Esophagus squamous epithelium (tissue), 5 donors: ENCODE results near the gene TCEA2. TPM values are rescaled to one million over a fixed set of nuclear protein-coding genes. Genes with fewer than 3 reads are reported as not detected.

Source experiments
- DNase-seq: peaks from one replicate; lab custom pipeline; 2025; lab: John Stamatoyannopoulos, UW
- H3K27ac ChIP-seq, 4 donors: fragments of 200-600 bp; sonication (generic); one replicate each; pipeline ENCODE4 v1.5.1; 2016 to 2019; ENCODE audit warnings: mild to moderate bottlenecking in 1 of 4
- H3K27me3 ChIP-seq, 4 donors: fragments of 200-600 bp; sonication (generic); 1 replicate in 3 of 4; 2 replicates in 1 of 4; pipeline versions ENCODE4 v1.5.1 to v1.6.0; 2017 to 2021; ENCODE audit warnings: antibody characterized with exemption in 1 of 4
- H3K36me3 ChIP-seq, 3 donors: fragments of 200-600 bp; sonication (generic); one replicate each; pipeline ENCODE4 v1.5.1; 2016 to 2019
- H3K4me1 ChIP-seq, 3 donors: fragments of 200-600 bp; sonication (generic); one replicate each; pipeline ENCODE4 v1.5.1; 2017 to 2019
- H3K4me3 ChIP-seq, 4 donors: fragments of 200-600 bp; sonication (generic); 1 replicate in 3 of 4; 2 replicates in 1 of 4; pipeline ENCODE4 v1.5.1; 2016 to 2019; ENCODE audit warnings: mild to moderate bottlenecking in 2 of 4, moderate library complexity in 1 of 4
- H3K9me3 ChIP-seq, 3 donors: fragments of 200-600 bp; sonication (generic); one replicate each; pipeline ENCODE4 v1.5.1; 2016 to 2019
- CTCF ChIP-seq, 6 experiments: fragments of 450-650 bp in 4 of 6; fragments of 200-600 bp in 2 of 6; sonication (generic) in 2 of 6; IDR thresholded peaks; one replicate each; pipeline ENCODE4 v1.5.1; 2016 to 2019; ENCODE audit warnings: antibody characterized with exemption in 6 of 6, mild to moderate bottlenecking in 4 of 6, moderate library complexity in 4 of 6
- POLR2A ChIP-seq, 4 donors: fragments of 450-650 bp; IDR thresholded peaks; one replicate each; pipeline ENCODE4 v1.6.1; 2017; ENCODE audit warnings: antibody characterized with exemption in 4 of 4, mild to moderate bottlenecking in 4 of 4, moderate library complexity in 3 of 4
- WGBS, 2 donors: methylation state at CpG; one replicate each; pipeline ENCODE4 v1.1.5; 2018; 5-methylcytosine and 5-hydroxymethylcytosine counted together
- intact Hi-C: fragments of 100-400 bp; cut with DNase I; formaldehyde crosslinking; loops from one replicate; pipeline ENCODE4 v1.15.0; 2022
- total RNA-seq, 4 donors: library from RNA; depleted of rRNA; stranded (reverse); fragments of >200 nt; gene quantifications; one replicate each; pipeline ENCODE4 v1.1.0, GENCODE V29; 2016
- donor health status: DM: yes; HTN: yes; CAD: no.

Gene TCEA2
- total RNA-seq, 4 donors from 2014 or later = 1.8 to 25.2 (median 8.9) TPM

DNA sequence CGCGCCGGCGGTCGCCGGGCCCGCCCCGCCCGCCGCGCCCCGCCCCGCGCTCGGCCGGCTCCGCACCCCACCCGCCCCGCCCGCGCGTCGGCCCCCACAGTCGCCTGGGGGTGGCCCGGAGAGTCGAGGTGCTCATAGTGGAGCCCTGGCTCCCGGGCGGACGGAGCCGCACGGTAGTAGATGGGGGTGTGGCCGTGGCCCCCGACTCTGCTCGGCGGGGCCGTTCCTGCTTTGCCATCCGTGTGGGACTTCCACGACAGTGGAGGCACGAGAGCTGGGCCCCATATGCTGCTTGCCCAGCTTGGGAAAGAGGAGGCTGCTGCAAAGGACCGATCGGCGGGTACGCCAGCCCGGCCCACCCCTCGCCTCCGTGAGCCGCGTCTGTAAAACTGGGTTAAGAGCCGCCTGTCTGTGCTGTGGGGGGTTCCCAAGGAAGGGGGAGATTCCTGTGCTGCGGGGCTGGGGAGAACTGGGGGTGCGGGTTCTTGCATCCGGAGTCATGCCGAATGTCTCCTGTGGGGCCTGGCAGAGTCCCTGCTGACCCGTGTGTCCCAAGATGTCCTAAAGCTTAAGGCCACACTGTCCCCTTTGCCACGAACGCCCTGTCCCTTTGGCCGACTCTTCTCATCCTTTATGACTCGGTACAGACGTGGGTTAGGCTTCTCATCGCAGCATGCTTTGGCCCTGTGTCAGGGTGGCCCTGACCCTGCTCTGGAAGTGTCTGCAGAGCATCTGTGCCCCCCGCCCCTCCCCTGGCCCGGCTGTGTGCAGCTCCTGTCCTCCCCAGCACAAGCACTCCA is 17.2 kb downstream of the TCEA2 start, which contains the start of gene OPRL1:
Gene OPRL1 (plus strand): TSS at position 70 of the 800 bp plus-strand sequence. CDS start 12,639 bp downstream, outside the sequence.
- intact Hi-C loops = no loop called here
- peaks cover 31 to 90% (median 44%) of the 10 kb centered on the region in 3 donors for H3K4me1 ChIP-seq
- TF ChIP-seq POLR2A (IDR thresholded peaks at IDR 0.05) (no peak), CTCF (IDR thresholded peaks at IDR 0.05) (no peak)
- WGBS, 2 donors = 14 to 20% methylated on average over 7 to 11 of the region's 62 CpGs
- H3K27ac ChIP-seq = peak within 1 kb of the TSS; percentile 64 to 91 (median 84)
- H3K9me3 ChIP-seq = no peaks in the 10 kb centered on the region
- peak within 1 kb of the TSS; percentile 59 to 89 (median 77) for H3K4me3 ChIP-seq
- DNase-seq = no peak
- H3K27me3 ChIP-seq = peaks cover 0 to 40% (median 8%) of the 10 kb centered on the region in 4 donors
- peaks cover 0 to 4% (median 0%) of the 10 kb centered on the region in 3 donors for H3K36me3 ChIP-seq

GRCh38 chr20:64080813-64081623 is 18.0 kb downstream of the TCEA2 start:
- H3K9me3 ChIP-seq = no peaks in the 10 kb centered on the region
- H3K4me3 ChIP-seq = peak overlapping the region in 3 of 4 donors; percentile 59 to 89 (median 80)
- no peak for DNase-seq
- H3K27ac ChIP-seq = peak overlapping the region in 2 of 4 donors; percentile 88 to 91
- H3K36me3 ChIP-seq = no peaks in the 10 kb centered on the region
- intact Hi-C loops = no loop called here
- no peak for TF ChIP-seq CTCF (IDR thresholded peaks at IDR 0.05)
- no peak for TF ChIP-seq POLR2A (IDR thresholded peaks at IDR 0.05)
- H3K4me1 ChIP-seq = peaks cover 31 to 85% (median 44%) of the 10 kb centered on the region in 3 donors
- peaks cover 0 to 48% (median 9%) of the 10 kb centered on the region in 4 donors for H3K27me3 ChIP-seq
- WGBS, 2 donors = 55 to 91% methylated on average over 6 to 8 of the region's 17 CpGs

DNA sequence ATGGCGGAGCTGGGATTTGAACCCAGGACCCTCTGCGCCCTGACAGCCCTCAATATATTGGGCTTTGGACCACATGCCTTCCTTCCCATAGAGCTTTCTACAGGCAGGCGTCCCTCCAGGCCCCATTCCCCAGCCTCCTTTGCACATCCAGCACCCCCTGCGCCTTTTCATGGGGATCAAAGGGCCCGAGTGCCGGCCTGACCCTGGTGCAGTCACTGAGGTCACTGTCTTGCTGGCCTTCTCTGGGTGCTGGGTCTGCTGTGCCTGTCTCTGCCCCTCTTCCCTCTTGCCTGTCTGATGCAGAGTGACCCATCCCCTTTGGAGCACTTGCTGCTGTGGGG is 18.6 kb downstream of the TCEA2 start:
- H3K27me3 ChIP-seq = peaks cover 0 to 51% (median 9%) of the 10 kb centered on the region in 4 donors
- H3K27ac ChIP-seq = no peak overlapping the region
- no peaks in the 10 kb centered on the region for H3K9me3 ChIP-seq
- peaks cover 31 to 79% (median 41%) of the 10 kb centered on the region in 3 donors for H3K4me1 ChIP-seq
- no peak overlapping the region for H3K4me3 ChIP-seq
- TF ChIP-seq POLR2A (IDR thresholded peaks at IDR 0.05) (no peak), CTCF (IDR thresholded peaks at IDR 0.05) (no peak)
- no peak for DNase-seq
- intact Hi-C loops = no loop called here
- WGBS, 2 donors = 85 to 94% methylated on average over 4 to 5 of the region's 6 CpGs
- no peaks in the 10 kb centered on the region for H3K36me3 ChIP-seq

DNA sequence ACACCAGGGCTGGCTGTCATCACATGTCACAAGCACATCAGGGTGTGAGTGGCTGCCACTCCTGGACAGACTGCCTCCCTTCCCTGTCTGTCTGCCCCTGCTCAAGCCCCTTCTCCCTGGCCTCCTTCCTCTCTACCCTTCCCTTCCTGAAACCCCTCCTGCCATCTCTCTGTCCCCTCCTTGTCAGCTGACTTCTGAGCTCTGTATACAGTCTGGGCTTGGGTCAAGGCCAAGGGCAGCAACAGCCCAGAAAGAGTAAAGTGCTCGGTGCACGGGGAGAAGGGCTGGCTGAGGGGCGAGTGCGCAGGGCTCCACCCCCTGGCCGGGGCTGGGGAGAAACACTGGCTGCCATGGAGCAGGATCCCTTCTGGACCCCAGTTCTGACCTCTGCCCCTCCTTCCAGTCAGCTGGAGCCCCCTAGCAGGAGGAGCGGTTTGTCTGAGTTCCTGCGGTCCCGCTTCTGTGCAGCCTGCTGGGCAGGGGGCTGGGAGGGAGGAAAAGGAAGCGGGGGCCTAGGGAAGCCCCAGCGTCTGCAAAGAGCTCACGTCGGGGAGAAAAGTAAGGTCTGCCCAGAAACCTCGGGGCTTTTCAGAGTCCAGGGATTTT is 19.2 kb downstream of the TCEA2 start:
- DNase-seq = no peak
- H3K27ac ChIP-seq = no peak overlapping the region

More for the DNA sequence above, 19.2 kb downstream of the TCEA2 start:
- intact Hi-C loops = no loop called here
- Histone ChIP-seq H3K4me3 (no peak overlapping the region), H3K36me3 (no peaks in the 10 kb centered on the region), H3K27me3 (peaks cover 0 to 55% (median 9%) of the 10 kb centered on the region in 4 donors), H3K9me3 (no peaks in the 10 kb centered on the region), H3K4me1 (peaks cover 31 to 73% (median 37%) of the 10 kb centered on the region in 3 donors)
- TF ChIP-seq POLR2A (IDR thresholded peaks at IDR 0.05) = no peak
- TF ChIP-seq CTCF (IDR thresholded peaks at IDR 0.05) = no peak
- 4 to 27% methylated on average over 5 of the region's 13 CpGs for WGBS, 2 donors
